ENCODE data around the gene SEMA4D.

DNA sequence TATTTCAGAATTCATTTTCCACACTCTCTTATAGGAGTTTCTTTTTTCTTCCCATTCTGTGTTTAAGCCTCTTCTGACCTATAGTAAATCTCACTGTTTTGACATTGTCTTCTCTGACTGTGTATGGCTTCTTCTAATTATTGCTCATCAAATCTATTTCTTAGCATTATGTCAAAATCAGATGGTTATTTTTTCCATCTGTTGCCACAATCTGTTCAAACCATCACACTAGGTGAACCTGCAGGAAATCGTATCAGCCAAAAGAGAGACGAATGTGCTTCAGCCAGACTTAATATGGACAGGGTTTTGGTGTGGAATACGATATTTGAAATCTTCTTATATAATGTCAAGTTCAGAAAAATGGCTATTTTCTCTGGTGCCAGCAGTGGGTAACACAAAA lies 15.9 kb upstream of the SEMA4D start:
- TF ChIP-seq, protein P1, sequence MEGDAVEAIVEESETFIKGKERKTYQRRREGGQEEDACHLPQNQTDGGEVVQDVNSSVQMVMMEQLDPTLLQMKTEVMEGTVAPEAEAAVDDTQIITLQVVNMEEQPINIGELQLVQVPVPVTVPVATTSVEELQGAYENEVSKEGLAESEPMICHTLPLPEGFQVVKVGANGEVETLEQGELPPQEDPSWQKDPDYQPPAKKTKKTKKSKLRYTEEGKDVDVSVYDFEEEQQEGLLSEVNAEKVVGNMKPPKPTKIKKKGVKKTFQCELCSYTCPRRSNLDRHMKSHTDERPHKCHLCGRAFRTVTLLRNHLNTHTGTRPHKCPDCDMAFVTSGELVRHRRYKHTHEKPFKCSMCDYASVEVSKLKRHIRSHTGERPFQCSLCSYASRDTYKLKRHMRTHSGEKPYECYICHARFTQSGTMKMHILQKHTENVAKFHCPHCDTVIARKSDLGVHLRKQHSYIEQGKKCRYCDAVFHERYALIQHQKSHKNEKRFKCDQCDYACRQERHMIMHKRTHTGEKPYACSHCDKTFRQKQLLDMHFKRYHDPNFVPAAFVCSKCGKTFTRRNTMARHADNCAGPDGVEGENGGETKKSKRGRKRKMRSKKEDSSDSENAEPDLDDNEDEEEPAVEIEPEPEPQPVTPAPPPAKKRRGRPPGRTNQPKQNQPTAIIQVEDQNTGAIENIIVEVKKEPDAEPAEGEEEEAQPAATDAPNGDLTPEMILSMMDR (conservative IDR thresholded peaks at IDR 0.05) = no peak
- TF ChIP-seq EZH2 (IDR thresholded peaks at IDR 0.05; ENCODE audit: low read depth) = no peak

All from PC-9 (cell line).